GM21576 (cell line): ENCODE results near the gene WFDC12.

Experiments
- ATAC-seq: cut with Tn5 transposase; IDR thresholded peaks from one replicate; pipeline ENCODE4 v1.9.1; 2021; ENCODE audit warnings: mild to moderate bottlenecking, moderate library complexity; ENCODE audit not compliant: unreplicated experiment

The WFDC12 gene

GRCh38 chr20:45115829-45116228 is 8.4 kb downstream of the WFDC12 start:
- ATAC-seq = no peak

- no peak for ATAC-seq
Measured at GRCh38 chr20:45115386-45115774, 8.9 kb downstream of the WFDC12 start.

- no peak for ATAC-seq
Measured at GRCh38 chr20:45114465-45115385, 9.5 kb downstream of the WFDC12 start, which contains the start of gene WFDC5. WFDC5 (minus strand) TSS chr20:45115174; CDS start chr20:45115083, 91 bp downstream.

GRCh38 chr20:45113865-45114264 is 10.4 kb downstream of the WFDC12 start:
- no peak for ATAC-seq

- no peak for ATAC-seq
Measured at GRCh38 chr20:45112754-45113153, 11.5 kb downstream of the WFDC12 start.

- ATAC-seq = no peak
Measured at GRCh38 chr20:45111799-45112471, 12.3 kb downstream of the WFDC12 start.

GRCh38 chr20:45111285-45111684 is 13.0 kb downstream of the WFDC12 start:
- ATAC-seq = no peak

GRCh38 chr20:45110301-45110700 is 14.0 kb downstream of the WFDC12 start:
- no peak for ATAC-seq

- no peak for ATAC-seq
Measured at GRCh38 chr20:45109634-45110033, 14.6 kb downstream of the WFDC12 start.

GRCh38 chr20:45105317-45105716 is 18.9 kb downstream of the WFDC12 start:
- ATAC-seq = no peak

- ATAC-seq = no peak
Measured at GRCh38 chr20:45104786-45105185, 19.5 kb downstream of the WFDC12 start.

GRCh38 chr20:45103072-45103471 is 21.2 kb downstream of the WFDC12 start:
- no peak for ATAC-seq

- ATAC-seq = no peak
Measured at GRCh38 chr20:45101333-45101850, 22.9 kb downstream of the WFDC12 start.

GRCh38 chr20:45100563-45101245 is 23.6 kb downstream of the WFDC12 start, which contains the start of gene KCNS1:
KCNS1 (minus strand) TSS chr20:45101127; CDS start chr20:45099236, 1,891 bp downstream.
- no peak for ATAC-seq

GRCh38 chr20:45098103-45098773 is 26.0 kb downstream of the WFDC12 start:
- no peak for ATAC-seq

GRCh38 chr20:45097485-45098102 is 26.7 kb downstream of the WFDC12 start:
- ATAC-seq = no peak

GRCh38 chr20:45096781-45097180 is 27.5 kb downstream of the WFDC12 start:
- ATAC-seq = no peak

GRCh38 chr20:45095805-45096238 is 28.4 kb downstream of the WFDC12 start:
- no peak for ATAC-seq

- no peak for ATAC-seq
Measured at GRCh38 chr20:45094864-45095574, 29.2 kb downstream of the WFDC12 start.
